Ascending aorta (tissue), 2 donors: ENCODE measurements around the gene KRTAP2-3. TPM values are rescaled to one million over a fixed set of nuclear protein-coding genes. Genes with fewer than 3 reads are reported as not detected.
"Not testable (repeated sequence)": the region's sequence is repeated elsewhere in the genome, so short reads cannot be mapped to it uniquely, and the experiment has no call there.

Experiments used
- DNase-seq, 2 donors: peaks; one replicate each; pipeline ENCODE4 v3.0.0-alpha.2; 2019; ENCODE audit warnings: low spot score in 2 of 2
- H3K27ac ChIP-seq, 2 donors: fragments of 200-600 bp; sonication (generic); one replicate each; pipeline ENCODE4 v1.5.1; 2016 to 2017; ENCODE audit warnings: mild to moderate bottlenecking in 1 of 2
- H3K27me3 ChIP-seq: fragments of 200-600 bp; sonication (generic); one replicate; pipeline ENCODE4 v1.5.1; 2017
- H3K36me3 ChIP-seq, 2 donors: fragments of 200-600 bp; sonication (generic); one replicate each; pipeline ENCODE4 v1.5.1; 2016
- H3K4me1 ChIP-seq, 2 donors: fragments of 200-600 bp; sonication (generic); one replicate each; pipeline ENCODE4 v1.5.1; 2016 to 2017; ENCODE audit warnings: mild to moderate bottlenecking in 1 of 2
- H3K4me3 ChIP-seq, 2 donors: fragments of 200-600 bp; sonication (generic); one replicate each; pipeline ENCODE4 v1.5.1; 2016 to 2017; ENCODE audit warnings: mild to moderate bottlenecking in 1 of 2
- H3K9me3 ChIP-seq, 2 donors: fragments of 200-600 bp; sonication (generic); one replicate each; pipeline ENCODE4 v1.5.1; 2016
- intact Hi-C: fragments of 100-400 bp; cut with DNase I; formaldehyde crosslinking; loops from one replicate; pipeline ENCODE4 v1.15.1; 2023
- total RNA-seq: library from RNA; depleted of rRNA; stranded (reverse); fragments of >200 nt; gene quantifications from one replicate; pipeline ENCODE4 v1.1.0, GENCODE V29; 2016
- TF ChIP-seq, protein P1 (sequence below), 3 experiments: fragments of 200-600 bp in 2 of 3; fragments of 450-650 bp in 1 of 3; sonication (generic) in 2 of 3; IDR thresholded peaks; one replicate each; pipeline ENCODE4 v1.5.1; 2016 to 2019; ENCODE audit warnings: antibody characterized with exemption in 3 of 3, mild to moderate bottlenecking in 1 of 3, moderate library complexity in 1 of 3

The KRTAP2-3 gene
- total RNA-seq, 1 donor from 2014 or later = not detected

DNA sequence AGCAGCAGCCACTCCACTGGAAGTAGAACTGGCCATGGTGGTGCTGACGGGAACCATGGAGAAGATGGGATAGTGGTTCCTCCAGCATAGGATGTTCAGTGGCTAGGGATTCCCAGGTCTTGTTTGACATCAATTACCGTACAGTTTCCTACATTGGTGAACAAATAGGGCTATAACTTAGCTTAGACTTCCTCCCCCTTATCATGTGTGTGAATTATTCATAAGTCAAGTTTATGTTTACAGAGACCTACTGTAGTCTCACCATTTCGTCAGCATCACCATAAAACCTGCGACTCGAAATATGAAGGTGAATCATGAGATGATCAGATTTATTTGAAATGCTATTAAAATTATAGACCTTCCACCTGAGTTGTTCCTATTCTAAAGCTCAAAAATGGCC lies 1.2 kb downstream of the KRTAP2-3 start:
- peaks cover 9 to 10% of the 10 kb centered on the region in 2 donors for H3K4me1 ChIP-seq
- no peak for DNase-seq
- H3K27ac ChIP-seq = no peak overlapping the region
- no peaks in the 10 kb centered on the region for H3K36me3 ChIP-seq
- no peak overlapping the region for H3K4me3 ChIP-seq
- intact Hi-C loops = no loop called here
- H3K27me3 ChIP-seq = no peaks in the 10 kb centered on the region
- no peaks in the 10 kb centered on the region for H3K9me3 ChIP-seq
- TF ChIP-seq, protein P1, sequence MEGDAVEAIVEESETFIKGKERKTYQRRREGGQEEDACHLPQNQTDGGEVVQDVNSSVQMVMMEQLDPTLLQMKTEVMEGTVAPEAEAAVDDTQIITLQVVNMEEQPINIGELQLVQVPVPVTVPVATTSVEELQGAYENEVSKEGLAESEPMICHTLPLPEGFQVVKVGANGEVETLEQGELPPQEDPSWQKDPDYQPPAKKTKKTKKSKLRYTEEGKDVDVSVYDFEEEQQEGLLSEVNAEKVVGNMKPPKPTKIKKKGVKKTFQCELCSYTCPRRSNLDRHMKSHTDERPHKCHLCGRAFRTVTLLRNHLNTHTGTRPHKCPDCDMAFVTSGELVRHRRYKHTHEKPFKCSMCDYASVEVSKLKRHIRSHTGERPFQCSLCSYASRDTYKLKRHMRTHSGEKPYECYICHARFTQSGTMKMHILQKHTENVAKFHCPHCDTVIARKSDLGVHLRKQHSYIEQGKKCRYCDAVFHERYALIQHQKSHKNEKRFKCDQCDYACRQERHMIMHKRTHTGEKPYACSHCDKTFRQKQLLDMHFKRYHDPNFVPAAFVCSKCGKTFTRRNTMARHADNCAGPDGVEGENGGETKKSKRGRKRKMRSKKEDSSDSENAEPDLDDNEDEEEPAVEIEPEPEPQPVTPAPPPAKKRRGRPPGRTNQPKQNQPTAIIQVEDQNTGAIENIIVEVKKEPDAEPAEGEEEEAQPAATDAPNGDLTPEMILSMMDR (IDR thresholded peaks at IDR 0.05) = no peak

DNA sequence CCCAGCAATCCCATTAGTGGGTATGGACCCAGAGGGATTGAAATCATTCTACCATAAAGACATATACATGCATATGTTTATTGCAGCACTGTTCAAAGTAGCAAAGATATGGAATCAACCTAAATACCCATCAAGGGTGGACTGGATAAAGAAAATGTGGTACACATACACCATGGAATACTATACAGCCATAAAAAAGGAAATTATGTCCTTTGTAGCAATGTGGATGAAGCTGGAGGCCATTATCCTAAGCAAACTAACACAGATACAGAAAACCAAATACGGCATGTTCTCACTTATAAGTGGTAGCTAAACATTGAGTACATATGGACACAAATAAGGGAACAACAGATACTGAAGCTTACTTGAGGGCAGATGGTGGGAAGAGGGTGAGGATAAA lies 2.4 kb downstream of the KRTAP2-3 start:
- TF ChIP-seq, protein P1 (IDR thresholded peaks at IDR 0.05) = no peak
- no peak for DNase-seq

DNA sequence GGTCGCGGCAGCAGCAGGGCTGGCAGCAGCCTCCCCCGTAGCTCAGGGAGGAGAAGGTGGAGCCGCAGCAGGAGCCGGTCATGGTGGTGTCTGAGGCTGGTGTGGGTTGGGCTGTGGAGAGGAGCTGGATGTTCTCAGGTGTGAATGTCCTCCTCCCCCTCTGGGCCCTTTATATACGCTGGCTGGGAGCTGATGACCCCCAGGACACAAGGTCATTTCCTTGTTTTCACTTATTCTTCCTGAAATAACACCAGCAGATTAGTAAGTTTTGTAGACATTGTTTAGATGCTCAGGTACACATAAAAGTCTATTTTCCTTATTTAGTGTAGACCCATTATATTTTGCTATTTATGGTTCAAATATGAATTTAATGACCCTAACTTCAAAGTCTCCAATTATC lies 4.8 kb downstream of the KRTAP2-3 start, which contains the start of gene KRTAP2-2:
Gene KRTAP2-2, minus strand, starts transcription at position 101 of the 400 bp plus-strand sequence. Its CDS starts 19 bp downstream, at position 82.
- intact Hi-C loops, DNase-seq, H3K36me3 ChIP-seq: not testable (repeated sequence)

More for the DNA sequence above, 2.4 kb downstream of the KRTAP2-3 start:
- no peak overlapping the region for H3K4me3 ChIP-seq
- intact Hi-C loops = no loop called here
- H3K9me3 ChIP-seq = peaks cover 0 to 3% of the 10 kb centered on the region in 2 donors
- no peaks in the 10 kb centered on the region for H3K27me3 ChIP-seq
- peaks cover 9 to 10% of the 10 kb centered on the region in 2 donors for H3K4me1 ChIP-seq
- H3K36me3 ChIP-seq = no peaks in the 10 kb centered on the region
- no peak overlapping the region for H3K27ac ChIP-seq

DNA sequence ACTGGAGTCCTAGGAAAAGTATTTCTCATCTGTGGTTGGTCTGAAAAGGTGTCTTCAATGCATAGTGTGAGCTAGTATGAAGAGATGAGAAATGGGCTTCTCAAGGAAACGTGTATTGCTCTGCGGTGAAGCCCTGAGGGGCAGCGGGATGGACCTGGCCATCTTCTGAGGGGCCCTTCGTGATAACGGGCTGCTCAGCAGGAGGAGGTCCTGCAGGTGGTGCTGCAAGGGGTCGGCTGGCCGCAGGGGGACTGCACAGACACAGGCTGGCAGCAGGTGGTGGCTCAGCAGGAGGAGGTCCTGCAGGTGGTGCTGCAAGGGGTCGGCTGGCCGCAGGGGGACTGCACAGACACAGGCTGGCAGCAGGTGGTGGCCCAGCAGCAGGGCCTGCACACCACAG lies 5.4 kb downstream of the KRTAP2-3 start:
- H3K27ac ChIP-seq, H3K4me1 ChIP-seq, DNase-seq, H3K4me3 ChIP-seq, intact Hi-C loops, H3K36me3 ChIP-seq, H3K9me3 ChIP-seq, H3K27me3 ChIP-seq: not testable (repeated sequence)

More for the DNA sequence above, 4.8 kb downstream of the KRTAP2-3 start, which contains the start of gene KRTAP2-2:
- H3K27ac ChIP-seq, H3K4me3 ChIP-seq, H3K27me3 ChIP-seq, H3K4me1 ChIP-seq, H3K9me3 ChIP-seq: not testable (repeated sequence)

DNA sequence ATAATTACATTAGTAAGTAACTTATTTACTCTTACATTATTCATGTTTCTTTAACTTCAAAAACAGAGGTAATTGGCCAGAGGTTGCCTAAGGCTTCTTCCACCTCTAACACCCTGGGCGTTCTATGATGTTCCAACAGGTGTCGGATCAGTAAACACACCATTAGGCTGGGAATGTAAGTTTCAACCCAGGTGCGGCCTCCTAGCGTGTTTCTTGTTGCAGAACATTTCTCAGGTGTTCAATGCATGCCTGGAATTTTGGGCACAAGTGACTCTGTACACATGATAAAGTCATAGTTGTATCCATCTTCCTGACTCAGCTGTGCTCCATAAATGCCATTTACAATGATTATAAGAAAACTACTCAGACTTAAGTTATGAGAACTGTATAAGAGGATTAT lies 5.9 kb downstream of the KRTAP2-3 start:
- Histone ChIP-seq H3K4me1 (no peaks in the 10 kb centered on the region), H3K27me3 (no peaks in the 10 kb centered on the region), H3K4me3 (no peak overlapping the region), H3K36me3 (no peaks in the 10 kb centered on the region), H3K27ac (no peak overlapping the region), H3K9me3 (peaks cover 0 to 3% of the 10 kb centered on the region in 2 donors)
- no peak for DNase-seq
- TF ChIP-seq, protein P1 (IDR thresholded peaks at IDR 0.05) = no peak
- intact Hi-C loops = no loop called here

DNA sequence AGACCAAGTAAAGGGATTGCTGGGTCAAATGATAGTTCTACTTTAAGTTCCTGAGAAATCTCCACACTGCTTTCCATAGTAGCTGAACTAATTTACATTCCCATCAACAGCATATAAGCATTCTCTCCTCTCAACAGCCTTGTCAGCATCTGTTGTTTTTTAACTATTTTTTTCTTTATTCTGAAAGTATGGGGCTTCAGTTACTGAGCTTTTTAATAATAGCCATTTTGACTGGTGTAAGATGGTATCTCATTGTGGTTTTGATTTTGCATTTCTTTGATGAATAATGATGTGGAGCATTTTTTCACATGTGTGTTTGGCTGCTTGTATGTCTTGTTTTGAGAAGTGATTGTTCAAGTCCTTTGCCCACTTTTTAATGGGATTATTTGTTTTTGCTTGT lies 7.3 kb downstream of the KRTAP2-3 start:
- no peak overlapping the region for H3K27ac ChIP-seq
- H3K9me3 ChIP-seq = peaks cover 0 to 3% of the 10 kb centered on the region in 2 donors
- DNase-seq = no peak
- no peaks in the 10 kb centered on the region for H3K36me3 ChIP-seq
- H3K27me3 ChIP-seq = no peaks in the 10 kb centered on the region
- TF ChIP-seq, protein P1 (IDR thresholded peaks at IDR 0.05) = no peak
- no peak overlapping the region for H3K4me3 ChIP-seq
- intact Hi-C loops = no loop called here
- H3K4me1 ChIP-seq = no peaks in the 10 kb centered on the region

DNA sequence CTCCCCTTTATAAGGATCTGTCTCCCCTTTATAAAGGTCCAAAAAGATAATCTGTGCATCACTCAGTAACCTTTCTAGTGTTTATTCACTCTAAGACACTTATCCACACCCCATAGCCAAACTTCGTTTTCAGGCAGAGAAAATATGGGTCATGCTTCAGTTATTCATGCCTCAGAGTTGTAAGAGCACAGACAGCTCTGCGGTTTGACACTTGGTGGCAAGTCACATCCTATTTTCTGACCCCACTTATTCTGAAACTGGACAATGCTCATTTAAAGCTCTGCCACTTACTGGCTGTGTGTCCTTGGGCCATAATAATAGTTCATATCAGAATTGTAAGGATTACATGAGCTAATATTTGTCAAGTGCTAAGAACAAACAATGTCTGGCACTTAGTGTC lies 10.8 kb downstream of the KRTAP2-3 start:
- TF ChIP-seq, protein P1 (IDR thresholded peaks at IDR 0.05) = no peak
- H3K4me1 ChIP-seq = no peaks in the 10 kb centered on the region
- DNase-seq = no peak
- no peaks in the 10 kb centered on the region for H3K36me3 ChIP-seq
- no peak overlapping the region for H3K4me3 ChIP-seq
- intact Hi-C loops = no loop called here
- no peak overlapping the region for H3K27ac ChIP-seq
- H3K27me3 ChIP-seq = no peaks in the 10 kb centered on the region
- peaks cover 0 to 3% of the 10 kb centered on the region in 2 donors for H3K9me3 ChIP-seq
